ENCODE data around the gene ACTL10. TPM values are rescaled to one million over a fixed set of nuclear protein-coding genes. Genes with fewer than 3 reads are reported as not detected.

ACTL10 gene
- total RNA-seq (2022; extraction: Qiagen RNA extraction): not detected in 5 replicates

DNA sequence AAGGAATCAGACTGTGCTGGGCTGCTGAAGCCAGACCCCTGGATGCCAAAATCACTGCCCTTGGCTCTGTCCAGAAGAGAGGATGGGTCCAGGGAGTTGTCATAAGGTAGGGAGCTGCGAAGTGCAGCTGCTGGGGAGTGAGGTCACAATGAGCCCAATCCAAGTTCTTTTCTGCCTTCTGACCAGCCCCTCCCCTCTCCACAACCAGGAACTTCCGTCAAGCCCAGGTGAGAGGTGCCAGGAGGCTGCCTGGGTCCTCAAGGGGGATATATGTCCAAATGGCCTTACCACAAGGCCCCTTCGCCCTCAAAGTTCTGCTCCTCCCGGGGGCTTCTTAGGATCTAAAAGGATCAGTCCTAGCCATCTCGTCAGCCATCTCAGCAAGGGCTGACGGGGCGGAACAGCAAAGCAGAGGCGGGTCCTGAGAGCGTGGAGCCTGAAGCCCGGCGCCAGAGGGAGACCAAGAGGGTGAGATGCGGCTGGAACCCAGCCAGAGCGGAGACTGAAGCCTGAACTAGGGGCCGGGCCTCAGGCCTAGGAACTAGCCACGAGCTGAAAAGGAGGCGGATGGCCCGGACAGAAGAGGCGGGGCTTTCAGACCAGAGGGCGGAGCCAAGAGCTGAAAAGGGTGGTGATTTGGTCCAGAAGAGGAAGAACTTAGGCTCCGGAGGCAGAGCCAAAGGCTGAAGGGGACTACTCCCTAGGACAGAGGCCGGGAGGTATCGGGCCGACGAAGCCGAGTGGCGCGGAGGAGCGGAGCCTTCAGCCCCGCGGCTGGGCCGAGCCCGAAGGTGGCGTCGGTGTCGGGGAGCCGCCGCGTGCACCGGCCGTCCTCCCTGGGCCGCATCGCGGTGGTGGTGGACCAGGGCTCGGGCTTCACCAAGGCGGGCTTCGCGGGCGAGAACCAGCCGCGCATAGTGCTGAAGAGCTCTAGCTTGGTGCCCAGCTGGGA lies at the start of gene ACTL10:
TSS of gene ACTL10 (plus strand) at position 651 of the 952 bp plus-strand sequence. CDS start 555 bp downstream, outside the sequence.

DNA sequence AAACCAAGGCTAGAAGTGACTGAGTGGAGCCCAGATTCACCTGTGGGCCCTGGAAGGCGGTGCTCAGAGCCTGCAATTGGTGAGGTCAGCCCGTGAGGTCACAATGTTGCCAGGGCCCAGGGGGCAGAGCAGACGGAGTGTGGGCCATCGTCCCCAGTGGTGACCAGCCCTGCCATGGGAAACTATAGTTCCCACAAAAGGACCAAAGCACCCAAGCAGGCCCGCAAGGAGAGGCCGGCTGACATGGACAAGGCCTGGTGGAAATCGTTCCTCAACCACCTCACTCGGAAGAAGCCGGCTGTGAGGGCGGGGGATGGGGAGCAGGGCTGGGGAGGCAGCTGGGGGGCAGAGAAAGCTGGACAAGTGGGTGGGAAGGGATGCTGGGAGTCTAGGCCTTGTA lies 4.6 kb upstream of the ACTL10 start, which contains the start of gene C20orf144:
TSS of gene C20orf144 (plus strand) at position 156 of the 400 bp plus-strand sequence. CDS start at position 175, 19 bp downstream.

DNA sequence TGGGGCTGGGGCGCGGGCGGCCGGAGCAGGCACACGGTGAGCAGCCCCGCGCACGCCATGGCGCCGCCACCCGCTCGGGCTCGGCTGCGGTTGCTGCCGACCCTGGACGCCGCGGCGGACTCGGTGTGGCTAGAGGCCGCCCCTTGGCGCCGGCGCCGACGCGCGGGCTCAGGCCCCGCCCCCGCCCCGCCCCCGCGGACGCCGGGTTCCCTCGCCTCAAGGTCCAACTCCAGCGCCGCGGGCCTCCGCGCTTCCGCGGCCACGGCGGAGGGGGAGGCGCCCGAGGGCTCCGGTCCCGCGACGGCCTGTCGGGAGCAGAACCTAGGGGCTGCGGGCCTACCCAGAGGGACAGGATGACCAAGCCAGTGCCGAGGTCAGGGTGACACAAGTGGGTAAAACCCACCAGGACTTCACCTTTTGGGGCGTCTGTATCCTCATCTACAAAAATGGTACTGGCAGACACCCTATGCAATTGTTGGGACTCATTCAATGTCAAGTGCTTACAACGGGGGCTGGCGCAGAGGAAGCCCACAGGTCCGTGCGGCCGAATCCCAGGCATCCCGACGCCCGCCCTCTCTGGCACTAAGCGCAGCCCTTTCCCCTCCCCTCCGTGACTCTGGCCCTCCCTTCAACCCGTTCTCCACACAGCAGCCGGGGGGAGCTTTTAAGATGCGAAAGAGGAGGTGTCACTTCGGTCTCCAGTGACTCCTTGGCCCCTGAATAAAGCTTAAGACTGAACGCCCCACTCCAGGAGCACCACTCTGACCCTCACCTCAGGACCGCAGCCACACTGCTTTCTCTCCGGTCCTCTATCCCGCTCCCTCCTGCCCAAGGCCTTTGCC lies 7.8 kb downstream of the ACTL10 start, which contains the start of gene NECAB3:
TSS of gene NECAB3 (minus strand) at position 135 of the 842 bp plus-strand sequence. CDS start at position 59, 76 bp downstream.

DNA sequence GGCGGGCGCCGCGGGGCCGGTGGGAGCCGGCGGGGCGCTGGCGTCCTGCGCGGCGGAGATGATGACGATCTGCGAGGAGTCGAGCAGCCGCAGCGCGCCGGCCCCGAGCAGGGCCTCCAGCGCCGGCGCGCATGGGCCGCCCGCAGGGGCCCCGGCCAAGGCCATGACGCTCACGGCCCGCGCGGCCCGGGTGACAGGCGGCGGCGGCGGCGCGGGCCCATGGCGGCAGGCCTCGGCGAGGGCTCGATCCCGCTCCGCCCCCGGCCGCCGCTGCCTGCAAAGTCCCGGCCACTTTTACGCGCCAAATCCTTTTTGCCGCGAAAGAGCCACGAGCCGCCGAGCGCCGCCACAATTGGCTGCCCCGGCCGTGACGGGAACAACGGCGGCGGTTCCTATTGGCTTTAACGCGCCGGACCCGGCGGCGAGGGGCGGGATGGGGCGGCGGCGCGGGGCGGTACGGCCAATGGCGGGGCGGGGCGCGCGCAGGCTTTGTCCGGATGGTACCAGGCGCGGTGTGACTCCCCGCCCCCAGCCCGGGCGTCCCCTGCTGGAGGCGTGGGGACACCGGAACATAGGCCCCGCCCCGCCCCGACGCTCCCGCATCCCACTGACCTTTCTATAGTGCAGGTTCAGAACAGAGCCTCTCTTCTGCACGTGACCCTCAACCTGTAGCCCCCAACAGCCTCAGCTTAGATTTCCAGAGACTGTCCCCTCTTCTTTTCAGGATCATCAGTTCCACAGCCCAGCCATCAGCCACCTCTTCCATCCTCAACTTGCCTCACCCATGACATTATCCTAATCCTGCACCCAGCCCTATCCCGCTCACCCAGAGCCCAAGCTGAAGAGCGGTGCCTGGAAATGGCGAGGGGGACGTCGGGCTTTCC lies 19.6 kb downstream of the ACTL10 start, which contains the start of gene E2F1:
TSS of gene E2F1 (minus strand) at position 286 of the 884 bp plus-strand sequence. CDS start at position 165, 121 bp downstream.

Other genes with a start within 250 kb of the ACTL10 start
- gene SNTA1, start 223.2 kb upstream of the ACTL10 start, total RNA-seq (2022; extraction: Qiagen RNA extraction): 9.4 to 12.1 TPM (median 11.1 TPM) in 5 replicates
- gene CBFA2T2, start 176.8 kb upstream of the ACTL10 start, total RNA-seq (2022; extraction: Qiagen RNA extraction): 4.4 to 6.2 TPM (median 5.6 TPM) in 5 replicates
- 0.08 to 0.13 TPM (median 0.11 TPM) in 3 of 5 replicates, not detected in the others for gene C20orf144, start 4.6 kb upstream of the ACTL10 start, total RNA-seq (2022; extraction: Qiagen RNA extraction)
- 8.9 to 12.4 TPM (median 11.6 TPM) in 5 replicates for gene NECAB3, start 7.5 kb downstream of the ACTL10 start, total RNA-seq (2022; extraction: Qiagen RNA extraction)
- gene E2F1, start 19.4 kb downstream of the ACTL10 start, total RNA-seq (2022; extraction: Qiagen RNA extraction): 22.1 to 28.8 TPM (median 28.2 TPM) in 5 replicates
- 5.2 to 7.8 TPM (median 6.5 TPM) in 5 replicates for gene PXMP4, start 53.4 kb downstream of the ACTL10 start, total RNA-seq (2022; extraction: Qiagen RNA extraction)
- gene ZNF341, start 65.1 kb downstream of the ACTL10 start, total RNA-seq (2022; extraction: Qiagen RNA extraction): 2.7 to 4.7 TPM (median 3.9 TPM) in 5 replicates
- 139 to 161 TPM (median 156 TPM) in 5 replicates for gene CHMP4B, start 144.4 kb downstream of the ACTL10 start, total RNA-seq (2022; extraction: Qiagen RNA extraction)